Muscle layer of duodenum (tissue), 2 donors: ENCODE results near the gene UPF2.

ENCODE experiments used
- H3K27ac ChIP-seq: one replicate; pipeline ENCODE4 v1.7.0; 2013; ENCODE audit warnings: mild to moderate bottlenecking, low read length
- H3K27me3 ChIP-seq: one replicate; pipeline ENCODE4 v1.7.0; 2013; ENCODE audit warnings: low read depth, mild to moderate bottlenecking, control low read depth, low read length
- H3K36me3 ChIP-seq, 2 donors: one replicate each; pipeline ENCODE4 v1.7.0; 2013; ENCODE audit warnings: low read length in 2 of 2, control low read depth in 1 of 2, mild to moderate bottlenecking in 1 of 2; ENCODE audit not compliant: insufficient read depth in 2 of 2, control insufficient read depth in 1 of 2
- H3K4me1 ChIP-seq, 2 donors: one replicate each; pipeline ENCODE4 v1.7.0; 2013; ENCODE audit warnings: low read length in 2 of 2, mild to moderate bottlenecking in 2 of 2, control low read depth in 1 of 2, moderate library complexity in 1 of 2; ENCODE audit not compliant: insufficient read depth in 2 of 2, control insufficient read depth in 1 of 2
- H3K4me3 ChIP-seq, 2 donors: one replicate each; pipeline ENCODE4 v1.7.0; 2013; ENCODE audit warnings: low read length in 2 of 2, low read depth in 1 of 2, mild to moderate bottlenecking in 1 of 2
- H3K9me3 ChIP-seq, 2 donors: one replicate each; pipeline ENCODE4 v1.7.0; 2013; ENCODE audit warnings: low read length in 2 of 2, control low read depth in 1 of 2, mild to moderate bottlenecking in 1 of 2; ENCODE audit not compliant: control insufficient read depth in 1 of 2
- donor health status: healthy.

UPF2 gene

DNA sequence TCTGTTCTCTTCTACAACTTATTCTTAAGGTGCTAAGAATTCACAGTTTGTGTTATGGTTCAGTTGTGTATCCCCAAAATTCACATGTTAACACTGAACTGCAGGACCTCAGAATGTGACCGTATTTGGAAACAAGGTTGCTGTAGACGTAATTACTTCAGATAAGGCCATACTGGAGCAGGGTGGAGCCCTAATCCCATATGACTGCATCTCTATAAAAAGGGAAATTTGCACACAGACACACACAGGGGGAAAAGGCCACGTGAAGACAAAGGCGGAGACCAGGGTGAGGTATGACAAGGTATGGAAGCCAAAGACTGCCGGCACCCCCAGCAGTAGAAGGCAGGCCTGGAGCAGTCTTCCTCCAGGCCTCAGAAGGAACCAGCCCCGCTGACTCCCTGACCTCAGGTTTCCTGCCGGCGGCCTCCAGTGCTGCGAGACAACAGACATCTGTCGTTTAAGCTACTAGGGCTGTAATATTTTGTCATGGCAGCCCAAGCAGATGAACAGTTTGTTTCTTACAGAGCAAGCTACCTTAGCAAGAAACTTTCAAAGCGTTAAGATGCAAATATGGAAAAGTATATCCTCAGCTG is 120.7 kb downstream of the UPF2 start:
- Histone ChIP-seq H3K4me3 (no peak overlapping the region), H3K4me1 (no peaks in the 10 kb centered on the region), H3K27ac (no peak overlapping the region), H3K27me3 (no peaks in the 10 kb centered on the region), H3K36me3 (peaks cover 43 to 49% of the 10 kb centered on the region in 2 donors), H3K9me3 (no peaks in the 10 kb centered on the region)

DNA sequence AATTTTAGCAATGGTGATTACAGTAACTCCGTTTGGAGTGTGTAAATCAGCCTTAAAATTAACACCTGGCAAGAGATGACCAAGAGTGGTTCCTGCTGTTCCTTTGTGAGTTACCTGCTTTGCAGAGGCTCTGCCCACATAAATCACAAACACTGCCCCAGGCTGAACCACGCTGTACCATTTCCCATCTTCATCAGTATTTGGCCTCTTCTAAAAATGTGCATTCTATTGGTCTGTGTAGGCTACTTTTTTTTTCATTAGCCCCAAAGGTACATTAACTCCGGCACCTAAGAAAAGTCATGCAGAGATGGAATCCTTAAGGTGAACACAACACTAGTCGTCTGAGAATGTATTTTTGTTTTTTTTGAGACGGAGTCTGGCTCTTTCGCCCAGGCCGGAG is 123.3 kb downstream of the UPF2 start:
- Histone ChIP-seq H3K27me3 (no peaks in the 10 kb centered on the region), H3K36me3 (peaks cover 26 to 32% of the 10 kb centered on the region in 2 donors), H3K4me1 (no peaks in the 10 kb centered on the region), H3K27ac (no peak overlapping the region), H3K9me3 (no peaks in the 10 kb centered on the region), H3K4me3 (no peak overlapping the region)

DNA sequence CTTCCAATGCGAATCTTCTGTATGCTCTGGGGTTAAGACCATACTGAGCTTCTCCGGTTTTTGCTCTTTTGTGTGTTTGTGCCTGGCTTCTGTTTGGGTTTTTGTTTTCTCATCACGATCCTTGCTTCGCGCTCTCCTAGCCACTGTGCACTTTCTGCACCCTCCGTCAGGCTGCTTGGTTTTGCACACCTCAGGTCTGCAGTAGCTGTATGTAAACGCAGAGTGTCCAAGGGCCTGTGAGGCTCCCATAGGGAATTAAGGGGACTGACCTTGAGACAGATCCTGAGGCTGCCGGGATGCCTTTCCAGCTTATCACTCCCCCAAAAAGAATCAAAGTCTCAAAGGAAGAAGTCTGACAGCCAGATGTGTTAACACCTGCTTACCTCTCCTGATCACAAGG is 124.2 kb downstream of the UPF2 start:
- H3K4me3 ChIP-seq: no peak overlapping the region
- H3K27ac ChIP-seq: no peak overlapping the region
- H3K36me3 ChIP-seq: peaks cover 26 to 32% of the 10 kb centered on the region in 2 donors
- no peaks in the 10 kb centered on the region for H3K4me1 ChIP-seq
- no peaks in the 10 kb centered on the region for H3K9me3 ChIP-seq
- H3K27me3 ChIP-seq: no peaks in the 10 kb centered on the region

DNA sequence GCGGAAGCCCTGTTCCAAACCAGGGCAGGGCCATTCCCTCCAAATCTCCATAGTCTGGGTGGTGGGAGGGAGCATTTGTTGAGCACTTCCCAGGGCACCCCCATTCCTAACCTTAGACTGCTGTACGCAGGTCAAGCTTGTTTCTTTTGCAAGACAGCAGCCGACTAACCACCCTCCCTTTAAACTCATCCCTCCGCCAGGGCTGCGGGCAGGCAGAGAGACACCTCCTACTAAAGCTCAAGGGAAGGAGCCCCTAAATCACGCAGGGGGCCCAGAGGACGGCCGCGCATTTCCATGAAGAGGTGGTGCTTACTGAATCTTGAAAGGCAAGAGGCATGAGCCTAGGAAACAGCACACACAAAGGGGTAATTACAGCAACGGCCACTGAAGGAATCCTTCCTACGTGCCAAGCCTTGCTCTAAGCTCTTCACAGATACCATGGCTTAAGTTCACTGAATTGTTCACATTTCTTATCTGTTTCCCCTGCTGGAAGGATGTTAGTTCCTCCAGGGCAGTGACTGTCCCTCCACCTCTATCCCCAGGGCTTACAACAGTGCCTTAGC is 129.4 kb downstream of the UPF2 start:
- Histone ChIP-seq H3K27ac (no peak overlapping the region), H3K36me3 (no peaks in the 10 kb centered on the region), H3K4me3 (no peak overlapping the region), H3K27me3 (no peaks in the 10 kb centered on the region), H3K9me3 (no peaks in the 10 kb centered on the region), H3K4me1 (no peaks in the 10 kb centered on the region)

DNA sequence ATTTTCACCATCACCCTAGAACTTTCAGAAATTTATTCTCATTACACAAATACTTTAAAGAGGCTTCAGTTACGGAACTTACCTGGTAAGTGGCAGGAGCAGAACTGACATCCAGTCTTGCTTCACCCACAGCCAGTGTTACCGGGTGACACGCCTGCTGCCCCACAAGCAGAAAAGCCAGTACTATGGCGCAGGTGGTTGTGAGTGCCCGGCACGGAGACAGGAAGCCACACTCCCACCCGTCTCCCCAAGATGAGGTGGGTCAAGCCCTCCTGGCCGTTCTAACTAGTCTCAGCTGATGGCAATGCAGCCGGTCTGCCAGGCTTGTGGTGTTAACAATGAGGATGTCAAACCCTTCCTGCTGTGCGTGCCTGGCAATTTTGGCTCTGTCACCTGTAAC is 132.5 kb downstream of the UPF2 start:
- no peak overlapping the region for H3K4me3 ChIP-seq
- no peaks in the 10 kb centered on the region for H3K9me3 ChIP-seq
- no peaks in the 10 kb centered on the region for H3K4me1 ChIP-seq
- no peaks in the 10 kb centered on the region for H3K36me3 ChIP-seq
- no peak overlapping the region for H3K27ac ChIP-seq
- no peaks in the 10 kb centered on the region for H3K27me3 ChIP-seq

DNA sequence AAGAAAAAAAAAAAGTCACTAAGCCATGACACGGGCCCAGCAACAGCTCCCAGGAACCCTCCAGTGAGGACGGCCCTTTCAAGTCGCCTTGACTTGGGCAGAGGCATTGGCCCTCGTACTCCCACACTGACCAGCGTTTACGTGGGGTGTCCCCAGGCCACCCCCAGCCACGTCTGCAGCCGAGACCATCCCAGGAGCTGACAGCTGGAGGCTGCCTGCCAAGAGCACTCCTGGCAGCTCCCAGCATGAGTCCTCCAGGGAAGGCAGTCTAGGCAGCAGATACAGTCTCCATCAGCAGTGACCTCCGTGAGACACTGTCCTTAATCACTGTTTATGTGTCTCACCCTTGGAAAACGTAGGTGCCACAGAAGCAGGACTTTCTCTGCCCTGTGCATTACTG is 133.0 kb downstream of the UPF2 start:
- no peaks in the 10 kb centered on the region for H3K4me1 ChIP-seq
- no peak overlapping the region for H3K27ac ChIP-seq
- no peaks in the 10 kb centered on the region for H3K9me3 ChIP-seq
- no peaks in the 10 kb centered on the region for H3K27me3 ChIP-seq
- no peaks in the 10 kb centered on the region for H3K36me3 ChIP-seq
- no peak overlapping the region for H3K4me3 ChIP-seq

DNA sequence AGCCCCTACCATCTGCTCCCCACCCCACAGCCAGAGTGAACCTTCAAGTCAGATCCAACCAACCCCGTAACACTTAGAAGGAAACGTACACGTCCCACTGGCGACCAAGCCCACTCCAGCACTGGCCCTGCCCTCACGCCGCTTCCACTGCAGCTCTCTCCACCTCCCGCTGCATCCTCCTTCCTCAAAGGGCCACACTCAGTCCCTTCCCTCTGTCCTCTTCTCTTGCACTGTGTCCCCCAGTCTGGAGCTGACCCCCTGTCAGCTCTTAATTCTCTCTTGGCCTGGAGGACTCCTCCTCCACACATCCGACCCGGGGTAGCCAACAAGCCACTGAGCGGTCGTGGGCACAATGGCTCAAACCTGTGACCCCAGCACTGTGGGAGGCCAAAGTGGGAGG is 133.6 kb downstream of the UPF2 start:
- H3K27ac ChIP-seq: no peak overlapping the region
- H3K9me3 ChIP-seq: no peaks in the 10 kb centered on the region
- no peak overlapping the region for H3K4me3 ChIP-seq
- no peaks in the 10 kb centered on the region for H3K27me3 ChIP-seq
- H3K36me3 ChIP-seq: no peaks in the 10 kb centered on the region
- H3K4me1 ChIP-seq: no peaks in the 10 kb centered on the region

DNA sequence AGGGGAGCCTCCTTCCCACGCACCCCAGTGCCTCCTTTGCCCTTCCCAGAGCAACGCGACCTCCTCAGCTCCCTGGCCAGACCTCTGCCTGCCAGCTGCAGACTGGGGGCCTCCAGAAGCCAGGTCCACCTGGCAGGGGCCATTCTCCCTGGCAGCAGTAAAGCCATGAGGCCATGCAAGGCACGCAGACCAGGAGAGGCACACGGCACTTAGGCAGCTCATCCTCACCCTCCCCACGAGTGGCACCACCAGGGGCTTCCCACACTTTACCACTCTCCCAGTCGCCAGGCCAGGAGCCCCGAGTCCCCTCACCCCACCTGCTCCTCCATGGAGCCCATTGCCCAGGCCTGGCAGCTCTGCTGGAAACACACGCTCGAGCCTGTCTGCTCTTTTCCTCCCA is 134.1 kb downstream of the UPF2 start:
- Histone ChIP-seq H3K36me3 (no peaks in the 10 kb centered on the region), H3K9me3 (no peaks in the 10 kb centered on the region), H3K4me3 (no peak overlapping the region), H3K27me3 (no peaks in the 10 kb centered on the region), H3K4me1 (no peaks in the 10 kb centered on the region), H3K27ac (no peak overlapping the region)

DNA sequence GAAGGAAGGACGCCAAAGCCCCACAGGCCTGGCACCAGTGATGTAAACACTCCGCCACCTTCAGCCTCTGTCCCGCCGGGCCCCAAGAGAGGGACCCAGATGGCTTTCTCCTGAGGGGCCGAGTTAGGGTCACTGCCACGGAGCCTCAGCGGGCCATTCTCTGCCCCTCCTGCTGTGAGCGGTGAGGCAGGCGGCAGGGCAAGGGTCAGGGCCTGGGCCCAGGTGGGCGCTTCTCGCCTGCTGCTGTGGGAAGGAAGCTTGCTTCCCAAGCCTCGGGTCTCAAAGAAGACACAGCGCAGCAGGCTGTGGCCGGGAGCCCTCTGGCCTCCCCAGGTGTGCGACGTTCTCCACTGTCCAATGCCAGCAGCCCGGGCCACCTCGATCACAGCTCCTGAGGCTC is 134.7 kb downstream of the UPF2 start:
- Histone ChIP-seq H3K9me3 (no peaks in the 10 kb centered on the region), H3K4me1 (no peaks in the 10 kb centered on the region), H3K4me3 (no peak overlapping the region), H3K27me3 (no peaks in the 10 kb centered on the region), H3K36me3 (no peaks in the 10 kb centered on the region), H3K27ac (no peak overlapping the region)

DNA sequence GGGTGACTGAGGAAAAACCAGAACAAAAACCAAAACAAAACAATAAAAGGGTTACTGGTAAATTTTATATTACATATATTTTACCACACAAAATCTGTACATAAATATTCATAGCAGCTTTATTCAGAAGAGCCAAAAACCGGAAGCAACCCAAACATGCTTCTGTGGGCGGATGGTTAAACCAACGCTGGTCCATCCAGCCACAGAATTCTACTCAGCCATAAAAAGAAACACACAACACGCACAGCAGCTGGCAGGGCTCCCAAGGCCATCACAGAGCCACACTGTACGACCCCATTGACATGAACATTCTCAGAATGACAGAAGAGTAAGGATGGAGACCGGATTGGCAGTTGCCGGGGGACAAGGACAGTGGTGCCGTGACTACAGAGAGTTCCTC is 135.9 kb downstream of the UPF2 start:
- no peaks in the 10 kb centered on the region for H3K36me3 ChIP-seq

DNA sequence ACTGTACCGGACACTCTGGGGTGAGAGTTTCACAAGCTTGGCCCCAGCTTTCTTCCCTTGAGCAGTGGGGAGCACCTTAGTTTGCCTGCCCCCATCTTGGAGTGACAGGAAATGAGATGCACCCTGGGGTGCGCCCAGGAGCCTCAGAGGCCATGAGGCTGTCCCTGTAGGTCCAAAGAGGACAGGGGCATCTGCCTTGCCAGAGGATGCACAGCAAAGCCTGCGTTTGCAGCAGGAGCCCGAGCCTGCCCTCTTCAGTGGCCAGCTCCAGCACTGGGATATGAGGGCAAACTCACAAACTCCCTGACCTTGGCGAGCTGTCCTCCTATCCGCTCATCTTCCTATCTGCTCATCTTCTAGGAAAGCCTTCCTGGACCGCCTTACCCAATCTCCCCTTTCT is 140.0 kb downstream of the UPF2 start:
- Histone ChIP-seq H3K4me1 (no peaks in the 10 kb centered on the region), H3K27me3 (no peaks in the 10 kb centered on the region), H3K36me3 (no peaks in the 10 kb centered on the region), H3K4me3 (no peak overlapping the region), H3K27ac (no peak overlapping the region), H3K9me3 (no peaks in the 10 kb centered on the region)

More for the DNA sequence above, 135.9 kb downstream of the UPF2 start:
- H3K4me1 ChIP-seq: no peaks in the 10 kb centered on the region
- H3K9me3 ChIP-seq: no peaks in the 10 kb centered on the region
- no peaks in the 10 kb centered on the region for H3K27me3 ChIP-seq
- no peak overlapping the region for H3K27ac ChIP-seq
- H3K4me3 ChIP-seq: no peak overlapping the region

DNA sequence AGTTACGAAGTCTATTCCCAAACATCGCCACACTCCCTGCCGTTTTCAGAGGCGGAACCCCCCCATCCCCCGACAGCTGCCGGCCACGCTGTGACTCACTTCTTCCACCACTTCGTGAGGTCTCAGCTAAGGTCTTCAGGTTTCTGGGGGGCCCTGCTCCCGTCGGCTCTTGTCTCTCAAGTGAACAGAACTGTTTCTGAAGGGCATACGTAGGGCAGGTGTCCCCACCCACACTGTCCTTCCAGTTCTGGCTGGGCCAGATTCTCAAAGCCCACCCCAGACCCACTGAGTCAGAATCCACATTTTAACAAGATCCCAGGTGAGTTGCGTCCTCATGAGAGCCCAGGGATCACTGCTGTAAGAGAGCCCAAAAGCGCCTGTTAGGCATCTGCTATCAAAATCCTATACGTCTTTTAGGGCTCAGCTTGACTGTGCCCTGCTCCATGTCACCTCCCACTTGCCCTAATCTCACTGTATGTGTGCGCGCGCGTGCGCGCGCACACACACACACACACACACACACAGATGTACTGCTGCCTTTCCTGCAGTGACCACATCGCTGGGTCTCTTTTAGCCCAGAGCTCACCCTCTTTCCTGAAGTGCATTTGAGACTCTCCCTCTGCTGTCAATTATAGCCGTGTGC is 140.7 kb downstream of the UPF2 start:
- Histone ChIP-seq H3K9me3 (no peaks in the 10 kb centered on the region), H3K4me3 (no peak overlapping the region), H3K27me3 (no peaks in the 10 kb centered on the region), H3K36me3 (no peaks in the 10 kb centered on the region), H3K4me1 (no peaks in the 10 kb centered on the region), H3K27ac (no peak overlapping the region)
